GM21529 (cell line): Measurements from ENCODE around the gene RAE1.
"Not testable (repeated sequence)": the region's sequence is repeated elsewhere in the genome, so short reads cannot be mapped to it uniquely, and the experiment has no call there.

Experiments used
- ATAC-seq: cut with Tn5 transposase; IDR thresholded peaks from one replicate; pipeline ENCODE4 v1.9.1; 2021; ENCODE audit not compliant: unreplicated experiment

RAE1 gene

DNA sequence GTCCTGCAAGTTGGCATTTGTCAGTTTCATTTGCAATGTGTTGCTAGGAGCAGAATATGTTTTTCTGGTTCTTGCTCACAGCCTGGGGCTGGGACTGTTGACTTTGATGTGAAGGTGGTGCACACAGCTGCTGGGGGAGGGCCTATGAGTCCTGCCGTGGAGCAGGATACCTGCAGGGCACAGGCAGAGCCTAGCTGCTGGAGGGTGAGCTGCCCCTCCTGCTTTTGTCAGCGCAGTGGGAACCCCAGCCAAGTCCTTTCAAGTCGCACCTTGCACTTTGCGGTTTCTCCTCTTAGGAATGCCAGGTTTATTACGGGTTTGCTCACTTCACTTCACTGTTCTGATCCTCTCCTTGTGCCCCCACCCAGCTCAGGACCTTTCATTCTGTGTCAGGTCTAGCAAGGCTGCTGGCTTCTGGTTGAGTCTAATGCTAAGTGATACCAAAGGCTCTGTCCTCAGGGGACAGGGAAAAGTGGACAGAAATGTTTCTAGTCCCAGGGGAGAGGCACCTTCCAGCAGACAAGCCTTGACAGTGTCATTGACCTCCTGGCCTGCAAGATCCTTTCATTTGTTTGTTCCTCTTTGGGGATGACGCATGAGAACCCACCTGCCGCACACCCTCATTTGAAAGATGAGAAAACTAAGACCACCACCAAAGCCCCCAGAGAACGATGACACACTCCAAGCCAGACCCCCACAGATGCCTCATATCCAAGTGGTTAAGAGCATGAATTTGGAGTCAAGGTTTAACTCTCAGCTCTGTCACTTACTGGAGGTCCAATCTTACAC lies 24.2 kb upstream of the RAE1 start:
- ATAC-seq = no peak

DNA sequence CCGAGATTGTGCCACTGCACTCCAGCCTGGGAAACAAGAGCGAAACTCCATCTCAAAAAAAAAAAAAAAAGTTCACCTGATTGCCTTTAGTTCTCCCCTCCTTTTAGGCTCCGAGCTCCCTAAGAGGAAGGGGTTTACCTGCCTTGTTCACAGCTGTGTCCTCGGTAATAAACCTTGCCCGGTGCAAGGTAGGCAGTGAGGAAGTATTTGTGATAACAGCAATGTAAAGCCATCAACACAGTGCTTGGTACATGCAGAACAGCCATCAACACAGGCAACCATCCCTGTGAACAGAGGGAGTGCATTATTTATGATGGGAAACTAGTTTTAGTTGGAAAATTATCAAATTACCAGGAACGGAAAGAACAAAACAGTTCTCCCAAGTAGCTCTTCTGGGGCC lies 23.2 kb upstream of the RAE1 start:
- ATAC-seq = no peak

DNA sequence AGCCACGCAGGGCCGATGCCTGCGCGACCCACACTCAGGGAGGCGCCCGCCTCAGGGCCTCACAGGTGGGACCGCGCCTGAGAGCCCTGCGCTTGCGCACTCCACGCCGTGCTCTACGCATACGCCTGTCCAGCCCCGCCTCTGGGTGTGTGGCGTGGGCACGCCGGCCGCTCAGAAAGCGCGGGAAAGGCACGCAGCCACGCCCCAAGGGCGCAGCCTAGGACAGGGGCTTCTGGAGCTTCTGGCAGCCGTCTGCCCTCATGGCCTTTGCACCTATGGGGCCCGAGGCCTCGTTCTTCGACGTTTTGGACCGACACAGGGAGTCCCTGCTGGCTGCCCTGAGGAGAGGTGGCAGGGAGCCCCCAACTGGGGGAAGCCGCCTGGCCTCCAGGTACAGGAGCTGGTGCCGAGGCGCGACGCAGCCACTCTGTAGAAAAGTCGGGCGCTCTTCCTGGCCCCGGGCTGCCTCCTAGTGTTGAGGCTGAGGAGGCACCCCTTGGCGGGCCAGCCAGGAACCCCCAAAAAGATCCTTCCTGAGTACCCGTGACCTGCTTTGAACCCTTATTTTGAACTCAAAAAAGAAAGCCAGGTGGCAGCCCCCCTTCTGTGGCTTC lies 21.3 kb upstream of the RAE1 start, which contains the start of gene SPO11:
TSS of gene SPO11 (plus strand) at position 196 of the 614 bp plus-strand sequence. CDS start at position 261, 65 bp downstream.
- no peak for ATAC-seq

DNA sequence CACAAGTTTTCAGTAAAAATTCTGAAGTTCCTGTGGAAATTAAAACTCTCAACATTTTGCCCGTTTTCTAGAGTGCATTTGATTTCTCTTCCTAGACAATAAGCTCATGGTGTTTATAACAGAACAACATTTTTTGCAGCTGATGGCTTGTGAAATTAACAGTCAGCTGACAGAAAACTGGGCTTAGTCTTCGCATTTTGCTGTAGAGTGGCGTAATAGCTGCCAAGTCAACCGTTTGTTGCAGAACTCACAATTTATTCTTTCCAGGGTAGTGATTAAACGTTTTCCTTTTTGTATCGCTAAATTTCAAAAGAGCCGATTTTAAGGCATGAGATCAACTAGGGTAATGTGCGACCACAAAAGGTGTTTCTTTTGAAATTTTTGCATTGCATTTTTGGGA lies 20.1 kb upstream of the RAE1 start:
- ATAC-seq = no peak

DNA sequence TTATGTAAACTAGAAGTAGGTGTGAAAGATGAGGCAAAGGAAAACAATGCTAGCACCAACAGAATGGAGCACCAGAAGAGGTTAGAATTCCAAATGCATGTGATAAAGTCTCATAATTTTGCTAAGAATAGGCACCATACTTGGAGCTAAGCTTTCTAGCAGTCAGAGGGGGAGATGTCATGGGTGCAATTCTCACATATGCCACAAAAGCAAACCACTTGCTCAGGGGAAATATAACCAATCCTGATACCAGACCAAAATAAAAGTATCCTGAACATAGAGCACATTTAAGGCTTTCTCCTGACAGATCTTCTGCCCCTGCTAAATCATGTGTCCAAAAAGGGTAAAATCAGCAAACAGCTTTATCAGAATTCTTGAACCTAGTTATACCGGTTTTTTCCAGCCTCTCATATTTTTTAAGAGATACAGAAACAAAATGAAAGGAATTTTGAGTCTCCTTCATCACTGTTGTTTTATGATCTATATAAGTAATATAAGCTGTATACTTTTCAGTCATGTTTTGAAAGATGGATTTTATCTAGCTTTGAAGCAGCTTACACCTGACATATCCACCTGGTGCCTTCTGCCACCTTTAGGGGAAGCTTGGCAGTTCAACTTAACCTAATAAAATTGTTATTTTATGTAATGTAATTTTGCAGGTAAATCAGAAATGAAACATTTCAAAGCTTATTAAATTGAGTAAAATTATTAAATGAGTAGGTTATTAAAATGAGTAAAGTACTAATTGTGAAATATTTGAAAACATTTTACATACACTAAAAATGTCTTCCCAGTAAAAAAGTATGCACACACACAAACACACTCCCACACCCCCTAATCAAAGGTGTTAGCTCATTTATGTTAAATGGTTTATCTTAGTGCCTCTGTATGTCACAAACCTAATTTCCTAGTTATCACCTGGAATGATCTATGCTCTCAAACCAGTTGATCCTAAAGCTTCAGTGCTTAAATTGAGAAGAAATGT lies 18.7 kb upstream of the RAE1 start:
- ATAC-seq = no peak

DNA sequence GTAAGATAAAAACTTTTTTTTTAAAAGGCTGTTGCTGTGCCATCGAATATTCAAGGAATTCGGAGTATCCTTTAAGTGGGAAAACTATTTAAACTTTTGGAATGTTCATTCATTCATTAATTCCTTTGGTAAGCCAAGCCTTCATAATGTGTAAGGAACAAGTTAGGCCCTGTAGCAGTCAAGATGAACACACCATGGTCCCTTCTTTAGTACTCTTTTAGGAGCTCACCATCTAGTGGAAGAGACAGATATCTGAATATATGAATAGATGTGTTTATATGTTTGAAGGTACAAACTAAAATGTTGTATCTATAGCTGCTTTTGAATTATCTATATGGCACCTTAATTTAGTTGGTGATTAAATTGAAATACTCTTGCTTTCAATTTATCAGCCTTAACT lies 15.7 kb upstream of the RAE1 start:
- ATAC-seq = no peak

DNA sequence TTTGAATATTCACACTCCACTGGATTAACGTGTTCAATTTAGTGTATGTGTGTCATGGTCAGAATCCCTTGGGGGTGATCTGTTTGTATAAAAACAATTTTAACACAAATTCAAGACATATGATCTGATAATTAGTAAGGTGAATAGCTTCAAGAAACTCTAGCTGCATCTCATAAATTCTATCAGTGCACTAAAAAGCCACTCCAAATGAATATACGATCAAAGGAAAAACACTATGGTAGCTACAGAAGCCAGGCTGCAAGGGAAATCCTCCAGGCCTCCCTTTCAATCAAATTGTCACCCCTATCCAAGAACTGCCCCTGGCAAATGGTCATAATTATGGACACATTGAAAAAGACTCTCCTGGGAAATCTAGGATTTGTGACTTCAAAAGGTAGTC lies 9.4 kb upstream of the RAE1 start:
- ATAC-seq = no peak

DNA sequence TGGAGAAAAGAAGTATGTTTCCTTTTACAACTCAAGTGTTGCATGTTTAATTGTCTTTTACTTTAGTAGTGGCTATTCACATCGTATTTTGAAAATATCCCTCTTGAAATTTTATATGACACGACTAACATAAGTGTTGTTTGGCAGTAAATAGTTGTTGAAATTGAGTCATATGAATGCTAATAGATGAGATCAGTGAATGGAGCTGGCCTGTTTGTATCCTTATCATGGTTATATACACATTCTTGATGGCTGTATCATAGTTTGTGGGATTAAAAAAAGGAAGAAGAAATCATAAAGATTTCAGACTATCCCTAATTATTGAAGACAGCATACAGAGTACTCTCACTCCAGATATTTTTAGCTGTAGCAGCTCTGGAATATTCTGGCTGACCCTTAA lies 8.2 kb upstream of the RAE1 start:
- ATAC-seq = no peak

DNA sequence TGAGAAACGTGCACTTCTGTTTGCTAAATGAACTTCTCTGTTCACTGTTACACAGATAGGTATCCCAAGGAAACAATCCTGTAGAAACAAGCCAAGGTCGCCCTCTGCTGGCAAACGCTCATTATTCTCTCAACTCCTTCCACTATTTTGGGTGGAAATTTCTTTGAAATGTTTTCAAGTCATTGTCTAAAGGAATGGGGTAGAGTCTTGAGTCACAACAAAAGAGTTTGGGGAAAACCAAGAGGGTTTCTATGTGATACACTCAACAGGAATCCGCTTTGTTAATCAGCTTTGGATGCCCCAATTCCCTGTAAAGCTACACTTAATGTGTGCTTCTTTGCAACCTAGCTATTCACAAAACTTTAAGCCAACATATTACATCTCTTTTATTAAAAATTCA lies 4.6 kb upstream of the RAE1 start:
- ATAC-seq = no peak

DNA sequence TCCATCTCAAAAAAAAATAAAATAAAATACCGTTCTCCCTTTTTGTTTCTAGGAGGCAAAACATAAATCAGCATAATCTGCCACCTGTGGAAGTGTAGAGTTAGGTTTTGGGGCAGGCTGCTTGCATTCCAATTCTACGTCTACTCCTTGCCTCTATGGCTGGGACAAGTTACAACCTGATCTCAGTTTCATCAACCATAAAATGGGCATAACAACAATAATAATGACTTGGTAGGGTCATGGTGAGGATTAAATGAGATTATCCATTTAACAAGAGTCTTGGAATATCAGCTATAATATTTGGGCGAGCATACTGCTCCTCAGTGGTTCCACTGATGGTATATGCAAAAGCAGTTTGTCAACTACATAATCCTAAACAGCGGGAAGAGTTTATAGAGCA lies 3.7 kb upstream of the RAE1 start:
- ATAC-seq = no peak

DNA sequence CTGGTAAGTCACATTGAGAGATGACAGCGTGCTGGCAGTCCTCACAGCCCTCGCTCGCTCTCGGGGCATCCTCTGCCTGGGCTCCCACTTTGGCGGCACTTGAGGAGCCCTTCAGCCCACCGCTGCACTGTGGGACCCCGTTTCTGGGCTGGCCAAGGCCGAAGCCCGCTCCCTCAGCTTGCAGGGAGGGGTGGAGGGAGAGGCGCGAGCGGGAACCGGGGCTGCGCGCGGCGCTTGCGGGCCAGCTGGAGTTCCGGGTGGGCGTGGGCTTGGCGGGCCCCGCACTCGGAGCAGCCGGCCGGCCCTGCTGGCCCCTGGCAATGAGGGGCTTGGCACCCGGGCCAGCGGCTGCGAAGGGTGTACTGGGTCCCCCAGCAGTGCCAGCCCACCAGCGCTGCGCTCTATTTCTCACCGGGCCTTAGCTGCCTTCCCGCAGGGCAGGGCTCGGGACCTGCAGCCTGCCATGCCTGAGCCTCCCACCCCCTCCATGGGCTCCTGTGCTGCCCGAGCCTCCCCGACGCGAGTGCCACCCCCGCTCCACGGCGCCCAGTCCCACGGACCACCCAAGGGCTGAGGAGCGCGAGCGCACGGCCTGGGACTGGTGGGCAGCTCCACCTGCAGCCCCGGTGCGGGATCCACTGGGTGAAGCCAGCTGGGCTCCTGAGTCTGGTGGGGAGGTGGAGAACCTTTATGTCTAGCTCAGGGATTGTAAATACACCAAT lies 2.7 kb upstream of the RAE1 start:
- ATAC-seq = not testable (repeated sequence)

DNA sequence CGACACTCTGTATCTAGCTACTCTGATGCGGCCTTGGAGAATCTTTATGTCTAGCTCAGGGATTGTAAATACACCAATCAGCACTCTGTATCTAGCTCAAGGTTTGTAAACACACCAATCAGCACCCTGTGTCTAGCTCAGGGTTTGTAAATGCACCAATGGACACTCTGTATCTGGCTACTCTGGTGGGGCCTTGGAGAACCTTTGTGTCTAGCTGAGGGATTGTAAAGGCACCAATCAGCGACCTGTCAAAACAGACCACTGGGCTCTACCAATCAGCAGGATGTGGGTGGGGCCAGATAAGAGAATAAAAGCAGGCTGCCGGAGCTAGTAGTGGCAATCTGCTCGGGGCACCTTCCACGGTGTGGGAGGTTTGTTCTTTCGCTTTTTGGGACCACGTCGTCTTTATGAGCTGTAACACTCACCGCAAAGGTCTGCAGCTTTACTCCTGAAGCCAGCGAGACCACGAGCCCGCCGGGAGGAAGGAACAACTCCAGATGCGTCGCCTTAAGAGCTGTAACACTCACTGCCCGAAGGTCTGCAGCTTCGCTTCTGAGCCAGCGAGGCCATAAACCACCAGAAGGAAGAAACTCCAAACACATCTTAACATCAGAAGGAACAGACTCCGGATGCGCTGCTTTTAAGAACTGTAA lies 2.0 kb upstream of the RAE1 start:
- not testable (repeated sequence) for ATAC-seq

DNA sequence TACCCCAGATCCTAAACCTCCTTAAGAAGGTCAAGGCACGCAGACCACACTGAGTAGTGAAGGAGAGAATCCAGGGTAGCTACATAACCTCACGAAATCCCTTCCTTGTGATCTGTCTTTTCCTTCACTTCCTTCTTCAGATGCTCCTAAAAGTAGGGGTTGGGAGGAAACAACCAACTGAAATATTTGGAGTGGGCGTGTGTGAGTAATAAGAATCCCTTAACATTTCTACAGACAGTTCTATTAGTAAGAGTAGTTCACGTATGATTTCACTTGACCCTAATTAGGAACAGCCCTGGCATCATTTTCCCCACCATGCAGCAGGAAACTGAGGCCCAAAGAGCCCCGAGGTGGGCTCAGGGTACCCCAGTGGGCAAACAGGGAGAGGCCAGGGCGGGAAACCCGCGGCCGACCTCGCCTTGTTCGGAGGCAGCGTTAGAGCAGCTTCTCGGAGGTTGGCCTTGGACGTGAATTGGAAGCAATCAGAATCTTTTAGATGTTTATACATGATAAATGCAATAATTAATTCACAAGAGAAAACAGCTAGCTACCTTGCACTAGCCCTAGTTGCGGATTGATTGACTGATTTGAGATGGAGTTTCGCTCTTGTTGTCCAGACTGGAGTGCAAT lies 859 bp upstream of the RAE1 start:
- no peak for ATAC-seq

DNA sequence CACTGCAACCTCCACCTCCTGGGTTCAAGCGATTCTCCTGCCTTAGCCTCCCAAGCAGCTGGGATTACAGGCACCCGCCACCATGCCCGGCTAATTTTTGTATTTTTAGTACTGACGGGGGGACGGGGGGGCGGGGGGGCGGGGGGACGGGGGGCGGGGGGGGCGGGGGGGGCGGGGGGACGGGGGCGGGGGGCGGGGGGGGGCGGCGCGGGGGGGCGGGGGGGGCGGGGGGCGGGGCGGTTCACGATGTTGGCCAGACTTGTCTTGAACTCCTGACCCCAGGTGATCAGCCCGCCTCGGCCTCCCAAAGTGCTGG lies 371 bp upstream of the RAE1 start:
- ATAC-seq = not testable (repeated sequence)

DNA sequence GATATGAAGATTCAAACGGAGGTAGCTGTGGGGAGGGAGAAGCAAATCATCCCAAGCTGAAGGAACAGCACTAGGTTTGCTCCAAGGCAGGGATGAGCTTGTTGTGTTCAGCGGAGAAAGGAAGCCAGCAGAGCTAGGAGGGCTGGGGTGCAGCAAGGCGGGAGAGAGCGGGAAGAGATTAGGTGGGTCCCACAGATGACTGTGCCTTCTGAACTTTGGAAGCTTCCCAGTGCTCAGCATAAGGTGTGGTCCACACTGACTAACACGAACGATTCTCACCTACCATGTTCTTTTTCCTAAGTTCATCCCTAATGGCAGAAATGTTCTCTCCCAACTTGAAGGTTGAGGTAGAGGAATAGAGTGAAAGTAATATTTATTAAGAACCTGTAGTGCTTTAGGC lies 1.2 kb downstream of the RAE1 start:
- ATAC-seq = no peak

DNA sequence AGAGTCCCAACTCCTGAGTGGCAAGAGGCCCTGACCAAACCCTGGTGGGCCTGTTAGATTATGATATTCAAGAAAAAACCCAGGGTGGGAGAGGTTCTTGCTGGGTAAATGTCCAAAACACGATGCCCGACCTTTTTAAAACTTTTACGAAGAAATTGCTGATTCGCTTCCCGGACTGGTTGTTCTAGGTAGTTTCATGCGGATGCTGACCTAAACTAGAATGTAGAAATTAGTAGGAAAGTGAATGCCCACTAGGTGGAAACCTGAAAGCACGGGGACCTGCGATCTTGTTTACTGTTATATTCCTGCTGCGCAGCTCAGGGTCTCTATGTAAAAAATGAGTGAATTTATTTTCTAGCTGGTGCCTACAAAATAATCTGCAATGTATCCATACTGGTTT lies 2.3 kb downstream of the RAE1 start:
- no peak for ATAC-seq

DNA sequence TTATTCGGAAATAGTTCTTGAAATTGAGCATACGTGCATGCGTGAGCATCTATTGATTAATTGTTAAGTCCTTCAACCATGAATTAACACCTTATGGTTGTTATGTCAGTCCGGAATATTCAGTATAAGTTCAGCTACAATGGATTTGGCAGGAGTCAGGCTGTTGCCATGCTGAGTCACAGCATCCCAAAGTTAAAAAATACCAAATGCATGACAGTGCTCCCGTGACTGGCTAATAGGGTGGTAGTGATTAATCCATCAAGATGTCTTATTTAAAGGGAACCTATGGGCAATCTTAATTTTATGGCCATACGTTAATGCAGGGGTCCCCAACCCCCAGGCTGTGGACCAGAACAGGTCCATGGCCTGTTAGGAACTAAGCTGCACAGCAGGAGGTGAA lies 10.5 kb downstream of the RAE1 start:
- no peak for ATAC-seq

DNA sequence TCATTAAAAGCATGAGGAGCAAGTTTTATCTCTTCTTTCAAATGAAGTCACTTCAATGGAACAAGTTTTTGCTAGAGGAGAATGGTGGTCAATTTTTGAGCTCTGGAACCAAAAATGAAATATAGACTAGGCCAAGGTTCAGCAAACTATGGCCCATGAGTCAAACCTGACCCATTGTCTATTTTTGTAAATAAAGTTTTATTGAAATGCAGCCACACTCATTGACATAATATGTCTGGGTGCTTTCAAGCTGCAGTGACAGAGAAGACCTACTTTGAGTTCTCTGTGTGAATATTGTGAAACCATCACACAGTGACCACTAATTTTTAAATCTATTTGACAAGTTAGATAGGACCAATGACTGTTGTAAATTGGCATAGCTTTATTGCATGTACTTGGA lies 13.4 kb downstream of the RAE1 start:
- no peak for ATAC-seq

DNA sequence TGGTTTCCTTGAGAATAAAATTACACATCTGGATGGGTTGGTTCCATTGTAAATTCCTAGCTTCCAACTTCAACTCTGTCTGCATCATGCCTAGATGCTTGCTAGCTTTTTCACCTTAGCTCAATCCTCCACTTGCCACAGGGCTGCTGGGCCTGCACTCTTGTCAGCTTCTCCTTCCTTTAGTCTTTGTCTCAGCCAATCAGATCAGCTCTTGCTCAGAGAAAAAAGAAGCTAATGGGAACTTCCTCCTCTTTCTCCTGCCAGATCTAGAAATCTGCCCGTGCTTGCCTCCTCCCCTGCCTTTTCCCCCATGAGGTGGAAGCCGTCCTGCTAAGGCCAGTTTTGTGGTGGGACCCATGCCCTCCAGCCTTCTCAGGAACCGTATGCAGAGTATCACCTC lies 18.5 kb downstream of the RAE1 start:
- no peak for ATAC-seq

DNA sequence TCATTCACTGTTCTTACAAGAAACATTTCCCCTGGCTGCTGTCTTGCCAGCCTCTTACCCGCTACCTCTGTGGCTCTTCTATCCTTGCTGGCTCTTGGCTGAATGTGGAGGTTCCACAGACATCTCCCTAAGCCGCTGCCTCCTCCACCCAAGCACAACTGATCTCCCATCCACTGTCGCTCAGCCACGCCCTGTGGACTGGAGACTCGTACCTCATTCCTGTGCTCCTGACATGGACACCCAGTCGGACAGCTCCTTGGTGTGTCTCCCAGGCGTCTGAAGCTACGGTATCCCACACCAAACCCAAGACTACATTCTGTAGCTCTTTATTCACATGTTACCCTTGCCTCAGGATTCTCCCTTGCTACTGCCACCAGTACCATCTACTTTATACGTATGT lies 19.3 kb downstream of the RAE1 start:
- no peak for ATAC-seq
